Mucosa of rectum (tissue), 2 donors: ENCODE measurements around the gene DLG1.

Source experiments
- H3K27ac ChIP-seq, 2 donors: one replicate each; pipeline ENCODE4 v1.7.0; 2013; ENCODE audit warnings: inconsistent platforms in 2 of 2, low read depth in 2 of 2, low read length in 2 of 2
- H3K27me3 ChIP-seq, 2 donors: one replicate each; pipeline ENCODE4 v1.7.0; 2013; ENCODE audit warnings: low read length in 2 of 2; ENCODE audit not compliant: control insufficient read depth in 2 of 2, insufficient read depth in 2 of 2
- H3K36me3 ChIP-seq, 2 donors: one replicate each; pipeline ENCODE4 v1.7.0; 2013; ENCODE audit warnings: low read length in 2 of 2; ENCODE audit not compliant: control insufficient read depth in 2 of 2, insufficient read depth in 2 of 2
- H3K4me1 ChIP-seq, 2 donors: one replicate each; pipeline ENCODE4 v1.7.0; 2013; ENCODE audit warnings: low read length in 2 of 2, mild to moderate bottlenecking in 1 of 2; ENCODE audit not compliant: control insufficient read depth in 2 of 2, insufficient read depth in 2 of 2
- H3K4me3 ChIP-seq, 2 donors: one replicate each; pipeline ENCODE4 v1.7.0; 2013; ENCODE audit warnings: low read length in 2 of 2
- H3K9ac ChIP-seq, 2 donors: one replicate each; pipeline ENCODE4 v1.7.0; 2013; ENCODE audit warnings: low read length in 2 of 2, low read depth in 1 of 2, mild to moderate bottlenecking in 1 of 2
- H3K9me3 ChIP-seq, 2 donors: one replicate each; pipeline ENCODE4 v1.7.0; 2013; ENCODE audit warnings: low read length in 2 of 2; ENCODE audit not compliant: control insufficient read depth in 2 of 2
- donor health status: healthy.
- donor health status: Normal muscosa, but diverticular disease.

The DLG1 gene

GRCh38 chr3:197007296-197007940 is 291.0 kb downstream of the DLG1 start:
- peaks cover 0 to 9% of the 10 kb centered on the region in 2 donors for H3K4me1 ChIP-seq
- H3K4me3 ChIP-seq = no peak overlapping the region
- no peaks in the 10 kb centered on the region for H3K9me3 ChIP-seq
- H3K27ac ChIP-seq = no peak overlapping the region
- H3K9ac ChIP-seq = no peak overlapping the region
- H3K27me3 ChIP-seq = no peaks in the 10 kb centered on the region
- no peaks in the 10 kb centered on the region for H3K36me3 ChIP-seq

GRCh38 chr3:197006860-197007259 is 291.6 kb downstream of the DLG1 start:
- Histone ChIP-seq H3K4me3 (no peak overlapping the region), H3K27ac (no peak overlapping the region), H3K27me3 (no peaks in the 10 kb centered on the region), H3K9me3 (no peaks in the 10 kb centered on the region), H3K36me3 (no peaks in the 10 kb centered on the region), H3K4me1 (peaks cover 0 to 9% of the 10 kb centered on the region in 2 donors), H3K9ac (no peak overlapping the region)

- no peaks in the 10 kb centered on the region for H3K9me3 ChIP-seq
- peaks cover 0 to 9% of the 10 kb centered on the region in 2 donors for H3K4me1 ChIP-seq
- H3K4me3 ChIP-seq = no peak overlapping the region
- no peaks in the 10 kb centered on the region for H3K36me3 ChIP-seq
- H3K27me3 ChIP-seq = no peaks in the 10 kb centered on the region
- H3K27ac ChIP-seq = no peak overlapping the region
- H3K9ac ChIP-seq = no peak overlapping the region
These were observed 292.0 kb downstream of the DLG1 start for GRCh38 chr3:197006446-197006845.

- Histone ChIP-seq H3K27ac (peak overlapping the region; percentile 43 to 45), H3K27me3 (no peaks in the 10 kb centered on the region), H3K9me3 (no peaks in the 10 kb centered on the region), H3K4me3 (peak overlapping the region; percentile 54 to 68), H3K36me3 (no peaks in the 10 kb centered on the region), H3K9ac (peak overlapping the region; percentile 32 to 65), H3K4me1 (peaks cover 0 to 9% of the 10 kb centered on the region in 2 donors)
These were observed 294.7 kb downstream of the DLG1 start for GRCh38 chr3:197003461-197004385.

GRCh38 chr3:197002701-197003454 is 295.5 kb downstream of the DLG1 start:
- Histone ChIP-seq H3K9ac (peak overlapping the region; percentile 24 to 71), H3K27me3 (no peaks in the 10 kb centered on the region), H3K4me3 (peak overlapping the region; percentile 41 to 56), H3K36me3 (no peaks in the 10 kb centered on the region), H3K9me3 (no peaks in the 10 kb centered on the region), H3K27ac (peak overlapping the region; percentile 9 to 17), H3K4me1 (peaks cover 0 to 9% of the 10 kb centered on the region in 2 donors)

GRCh38 chr3:197001972-197002700 is 296.3 kb downstream of the DLG1 start:
- Histone ChIP-seq H3K4me1 (peaks cover 0 to 9% of the 10 kb centered on the region in 2 donors), H3K4me3 (peak overlapping the region; percentile 41 to 56), H3K9ac (peak overlapping the region; percentile 24 to 71), H3K27ac (peak overlapping the region; percentile 9 to 17), H3K9me3 (no peaks in the 10 kb centered on the region), H3K36me3 (no peaks in the 10 kb centered on the region), H3K27me3 (no peaks in the 10 kb centered on the region)

GRCh38 chr3:197001106-197001971 is 297.1 kb downstream of the DLG1 start:
- Histone ChIP-seq H3K9ac (no peak overlapping the region), H3K4me3 (no peak overlapping the region)

GRCh38 chr3:197000211-197000610 is 298.2 kb downstream of the DLG1 start:
- H3K27me3 ChIP-seq = no peaks in the 10 kb centered on the region
- no peak overlapping the region for H3K27ac ChIP-seq
- H3K9ac ChIP-seq = no peak overlapping the region
- no peaks in the 10 kb centered on the region for H3K9me3 ChIP-seq
- H3K4me1 ChIP-seq = peaks cover 0 to 9% of the 10 kb centered on the region in 2 donors
- H3K4me3 ChIP-seq = no peak overlapping the region
- no peaks in the 10 kb centered on the region for H3K36me3 ChIP-seq

More at GRCh38 chr3:197001106-197001971, 297.1 kb downstream of the DLG1 start:
- Histone ChIP-seq H3K27ac (no peak overlapping the region), H3K9me3 (no peaks in the 10 kb centered on the region), H3K4me1 (peaks cover 0 to 9% of the 10 kb centered on the region in 2 donors), H3K27me3 (no peaks in the 10 kb centered on the region), H3K36me3 (no peaks in the 10 kb centered on the region)
